Fibroblast of villous mesenchyme (primary cell): ENCODE measurements around the gene CLDN22. TPM values are rescaled to one million over a fixed set of nuclear protein-coding genes. Genes with fewer than 3 reads are reported as not detected.

ENCODE experiments used
- DNase-seq: peaks from one replicate; pipeline ENCODE4 v3.0.0-alpha.2; 2010; ENCODE audit warnings: low read depth
- H3K4me3 ChIP-seq: 2 replicates; pipeline ENCODE4 v1.5.1; 2011; ENCODE audit warnings: low read depth, mild to moderate bottlenecking, low read length
- total RNA-seq: library from RNA; depleted of rRNA; stranded (reverse); fragments of >200 nt; gene quantifications from 2 replicates; pipeline ENCODE4 v1.2.3, GENCODE V29; 2012
- TF ChIP-seq, protein P1 (sequence below): IDR thresholded peaks from 2 replicates; pipeline ENCODE4 v1.5.1; 2012; ENCODE audit warnings: low read depth, mild to moderate bottlenecking, low read length; ENCODE audit not compliant: insufficient read depth

Gene CLDN22
- total RNA-seq = under 0.01 TPM in 1 of 2 replicates, not detected in the other

DNA sequence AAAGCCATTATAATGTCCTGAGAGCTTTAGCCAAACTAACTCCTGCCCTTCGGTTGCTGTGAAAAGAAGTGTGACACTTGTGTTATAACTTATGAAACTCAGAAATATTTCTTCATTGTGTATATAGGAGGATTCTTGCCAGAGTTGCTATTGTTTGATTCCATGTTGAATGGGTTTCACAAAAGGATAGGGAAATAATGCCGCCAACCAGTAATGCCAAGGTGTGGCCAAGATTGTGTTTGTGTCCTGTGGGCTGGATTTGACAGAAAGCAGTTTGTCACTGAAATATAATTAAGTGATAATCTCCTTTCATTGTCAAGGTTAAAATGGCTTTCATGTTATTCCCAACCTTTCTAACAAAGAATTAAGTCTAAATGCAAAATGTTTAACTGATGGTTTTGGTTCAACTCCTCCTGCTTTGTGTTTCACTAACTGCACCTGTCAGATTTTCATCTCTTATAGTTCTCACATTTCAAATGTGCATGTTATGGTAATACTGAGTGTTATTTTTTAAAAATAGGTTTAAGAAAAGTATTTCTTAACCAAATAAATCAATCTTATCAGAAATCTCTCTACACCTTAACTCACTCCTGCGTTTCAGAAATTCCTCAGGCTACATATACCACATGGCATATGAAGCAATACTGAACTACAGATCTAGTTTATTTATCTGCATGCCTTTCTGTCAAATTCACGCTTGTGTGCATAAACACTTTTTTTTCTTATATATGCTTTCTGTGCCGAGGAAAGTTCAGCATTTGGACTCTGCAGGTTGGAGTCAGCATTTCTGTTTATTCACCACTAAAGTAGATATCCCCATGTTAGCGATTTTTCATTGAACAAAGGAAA lies at the start of gene CLDN22:
TSS of gene CLDN22 (minus strand) at position 66 of the 849 bp plus-strand sequence. CDS start at position 8, 58 bp downstream.
- no peak for DNase-seq
- TF ChIP-seq, protein P1, sequence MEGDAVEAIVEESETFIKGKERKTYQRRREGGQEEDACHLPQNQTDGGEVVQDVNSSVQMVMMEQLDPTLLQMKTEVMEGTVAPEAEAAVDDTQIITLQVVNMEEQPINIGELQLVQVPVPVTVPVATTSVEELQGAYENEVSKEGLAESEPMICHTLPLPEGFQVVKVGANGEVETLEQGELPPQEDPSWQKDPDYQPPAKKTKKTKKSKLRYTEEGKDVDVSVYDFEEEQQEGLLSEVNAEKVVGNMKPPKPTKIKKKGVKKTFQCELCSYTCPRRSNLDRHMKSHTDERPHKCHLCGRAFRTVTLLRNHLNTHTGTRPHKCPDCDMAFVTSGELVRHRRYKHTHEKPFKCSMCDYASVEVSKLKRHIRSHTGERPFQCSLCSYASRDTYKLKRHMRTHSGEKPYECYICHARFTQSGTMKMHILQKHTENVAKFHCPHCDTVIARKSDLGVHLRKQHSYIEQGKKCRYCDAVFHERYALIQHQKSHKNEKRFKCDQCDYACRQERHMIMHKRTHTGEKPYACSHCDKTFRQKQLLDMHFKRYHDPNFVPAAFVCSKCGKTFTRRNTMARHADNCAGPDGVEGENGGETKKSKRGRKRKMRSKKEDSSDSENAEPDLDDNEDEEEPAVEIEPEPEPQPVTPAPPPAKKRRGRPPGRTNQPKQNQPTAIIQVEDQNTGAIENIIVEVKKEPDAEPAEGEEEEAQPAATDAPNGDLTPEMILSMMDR = no peak
- no peak within 1 kb of the TSS for H3K4me3 ChIP-seq

DNA sequence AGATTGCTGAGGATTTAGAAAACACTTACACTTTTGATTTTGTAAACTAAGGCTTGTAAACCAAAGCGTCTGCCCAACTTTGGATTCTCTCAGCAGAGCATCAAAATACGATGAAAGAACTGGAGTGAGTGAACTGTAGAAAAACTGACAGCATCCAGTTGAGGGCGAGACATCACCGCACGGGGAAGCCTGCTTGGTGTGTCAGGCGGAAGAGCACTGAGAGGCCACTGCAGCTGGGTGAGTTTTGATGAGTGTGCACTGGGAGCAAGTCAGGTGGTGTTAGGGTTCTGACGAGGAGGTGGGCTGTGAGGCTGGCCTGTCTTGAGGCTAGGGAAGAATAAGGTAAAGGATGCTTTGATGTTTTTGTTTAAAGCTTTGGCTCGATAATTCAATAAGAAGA lies 49.0 kb upstream of the CLDN22 start:
- TF ChIP-seq, protein P1 = no peak
- H3K4me3 ChIP-seq = no peak overlapping the region
- DNase-seq = no peak

DNA sequence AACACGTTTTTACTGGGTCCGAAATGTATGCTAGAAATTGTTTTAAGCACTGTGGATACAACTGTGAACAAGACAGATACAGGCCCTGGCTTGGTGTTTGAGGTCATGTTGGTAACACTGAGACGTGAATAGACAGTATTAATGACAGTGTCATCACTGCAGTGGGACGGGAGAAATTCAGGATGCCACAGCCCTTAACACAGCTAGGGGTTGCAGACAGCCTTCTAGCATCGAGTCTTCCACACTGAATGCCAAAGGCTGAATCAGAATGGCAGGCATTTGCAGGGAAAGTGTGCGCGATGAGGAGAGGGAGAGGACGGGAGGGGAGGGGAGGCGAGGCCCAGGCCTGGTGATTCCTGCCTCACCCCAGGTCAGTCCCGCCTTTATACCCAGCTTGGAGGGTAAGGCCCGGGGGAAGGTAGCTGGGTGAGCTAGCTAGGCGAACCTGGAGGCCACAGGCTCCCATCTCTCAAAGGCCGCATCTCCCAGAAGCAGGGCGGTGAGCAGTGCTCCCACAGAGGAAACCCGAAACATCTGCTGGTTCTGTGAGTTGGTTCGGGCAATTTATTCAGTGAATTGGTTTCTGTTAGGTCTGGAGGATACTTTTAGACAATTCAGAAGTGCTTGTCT lies 46.2 kb upstream of the CLDN22 start:
- TF ChIP-seq, protein P1 = no peak
- no peak overlapping the region for H3K4me3 ChIP-seq
- DNase-seq = no peak

DNA sequence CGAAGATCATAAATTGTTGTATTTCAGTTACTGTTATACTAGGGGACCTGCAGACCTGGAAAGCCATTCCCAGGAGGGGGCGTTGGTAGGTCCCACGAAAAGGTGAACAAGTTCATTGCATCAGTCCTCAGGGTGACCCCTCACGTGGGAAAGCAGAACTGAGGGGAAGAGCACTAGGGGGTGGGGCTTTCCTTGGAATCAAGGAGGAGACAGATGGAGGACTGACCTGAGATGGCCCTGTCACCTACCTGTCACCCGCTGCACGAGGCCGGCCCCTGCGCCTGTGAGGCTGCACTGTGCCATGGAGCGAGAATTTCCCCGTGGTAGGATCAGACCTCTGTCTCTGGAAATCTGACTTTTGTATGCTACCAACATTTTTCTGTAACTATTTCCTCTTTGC lies 43.9 kb upstream of the CLDN22 start:
- H3K4me3 ChIP-seq = no peak overlapping the region
- no peak for DNase-seq
- TF ChIP-seq, protein P1 = no peak

DNA sequence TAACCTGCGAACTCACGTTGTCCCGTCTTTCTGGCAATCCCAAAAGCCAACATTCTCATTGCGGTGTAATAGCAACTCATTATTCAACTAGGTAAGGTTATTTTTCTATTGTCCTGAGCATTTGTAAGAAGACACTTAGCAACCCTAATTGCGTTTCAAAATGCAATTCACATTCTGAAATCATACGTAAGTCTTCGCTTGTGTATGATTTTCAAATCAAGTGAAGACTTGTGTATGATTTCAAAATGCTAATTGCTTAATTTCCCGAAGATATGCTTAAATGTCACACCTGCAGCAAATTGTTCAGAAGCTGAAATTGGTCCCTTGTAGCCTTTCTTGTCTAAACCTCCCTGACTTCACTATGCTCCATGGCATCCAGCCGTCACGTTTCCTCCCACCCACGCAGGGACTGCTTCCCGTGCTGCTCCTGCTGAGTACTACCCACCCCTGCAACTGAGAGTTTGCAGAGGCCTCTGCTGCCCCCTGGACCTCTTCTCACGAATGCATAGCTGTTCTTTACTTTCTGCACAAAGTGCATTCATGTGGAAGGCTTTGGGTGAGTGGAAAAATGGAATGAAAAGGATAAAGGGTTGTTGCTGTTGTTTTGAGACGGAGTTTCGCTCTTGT lies 43.0 kb upstream of the CLDN22 start:
- DNase-seq = peak; percentile 21
- TF ChIP-seq, protein P1 = peak; percentile 48
- H3K4me3 ChIP-seq = no peak overlapping the region

DNA sequence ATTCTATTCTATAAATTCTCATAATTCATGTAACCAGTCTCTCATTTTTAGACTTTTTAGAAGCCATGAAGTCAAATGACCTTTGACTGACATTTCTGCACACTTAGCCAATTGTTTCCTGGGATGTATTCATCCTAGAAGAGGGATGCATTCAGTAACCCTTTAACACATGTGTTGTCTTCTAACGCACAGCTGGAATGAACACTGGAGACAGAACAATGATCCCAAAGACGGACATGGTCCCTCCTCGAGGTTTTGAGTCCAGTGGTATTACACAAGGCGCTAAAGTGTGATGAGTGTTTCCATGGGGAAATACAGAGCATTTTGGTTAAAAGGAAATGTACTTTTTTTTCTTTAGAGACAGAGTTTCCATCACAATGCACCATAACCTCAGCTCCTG lies 42.0 kb upstream of the CLDN22 start:
- TF ChIP-seq, protein P1 = no peak
- DNase-seq = no peak

More for the DNA sequence above, 42.0 kb upstream of the CLDN22 start:
- no peak overlapping the region for H3K4me3 ChIP-seq
